NCI-H1417 (cell line): Measurements from ENCODE around the gene ETFB.

Experiments used
- DNase-seq, 3 experiments: peaks; one replicate each; lab custom pipeline; 2025; lab: John Stamatoyannopoulos, UW

ETFB gene

GRCh38 chr19:51327066-51328001, 38.9 kb downstream of the ETFB start:
- DNase-seq: no peak

GRCh38 chr19:51326216-51327065, 39.7 kb downstream of the ETFB start:
- DNase-seq: no peak

- DNase-seq: no peak
These were observed 40.8 kb downstream of the ETFB start for GRCh38 chr19:51325161-51325976.

- no peak for DNase-seq
These were observed 42.1 kb downstream of the ETFB start for GRCh38 chr19:51324167-51324481.

GRCh38 chr19:51323481-51324166, 42.6 kb downstream of the ETFB start:
- no peak for DNase-seq

GRCh38 chr19:51321799-51322198, 44.4 kb downstream of the ETFB start:
- DNase-seq: no peak

GRCh38 chr19:51320280-51320657, 45.9 kb downstream of the ETFB start:
- DNase-seq: peak in 1 of 3 experiments; percentile 3

GRCh38 chr19:51319649-51320279, 46.4 kb downstream of the ETFB start:
- DNase-seq: no peak

GRCh38 chr19:51318687-51319648, 47.2 kb downstream of the ETFB start:
- no peak for DNase-seq

- DNase-seq: no peak
These were observed 48.2 kb downstream of the ETFB start for GRCh38 chr19:51317968-51318367.

- no peak for DNase-seq
These were observed 48.8 kb downstream of the ETFB start for GRCh38 chr19:51317376-51317775.

- DNase-seq: no peak
These were observed 49.5 kb downstream of the ETFB start for GRCh38 chr19:51316688-51317087.

GRCh38 chr19:51311351-51312257, 54.6 kb downstream of the ETFB start, which contains the start of gene IGLON5:
Gene IGLON5 (plus strand): TSS chr19:51311644. CDS start chr19:51311848, 204 bp downstream.
- DNase-seq: no peak

GRCh38 chr19:51305479-51305878, 60.7 kb downstream of the ETFB start:
- DNase-seq: no peak

- DNase-seq: no peak
These were observed 64.9 kb downstream of the ETFB start for GRCh38 chr19:51301266-51301665.

GRCh38 chr19:51297406-51297805, 68.8 kb downstream of the ETFB start:
- DNase-seq: no peak

GRCh38 chr19:51296336-51297093, 69.7 kb downstream of the ETFB start:
- DNase-seq: no peak
